SK-N-SH (cell line): ENCODE measurements around the gene GRIK1. TPM values are rescaled to one million over a fixed set of nuclear protein-coding genes. Genes with fewer than 3 reads are reported as not detected.

ENCODE experiments used
- CTCF ChIA-PET: fragments of 300-600, 350-600 bp; formaldehyde crosslinking; extraction: SDS; loops from one replicate; lab custom pipeline; 2021; lab: Yijun Ruan, JAX
- POLR2A ChIA-PET: fragments of 350-600 bp; sonication (Branson Sonifier 250); formaldehyde crosslinking; extraction: SDS; loops from one replicate; lab custom pipeline; 2020; ENCODE audit warnings: antibody characterized with exemption, inconsistent platforms; lab: Yijun Ruan, JAX
- DNase-seq: peaks from one replicate; pipeline ENCODE4 v3.0.0; 2012
- H2AFZ ChIP-seq: fragments of 200-600 bp; sonication (generic); 2 replicates; pipeline ENCODE4 v1.8.1; 2016; ENCODE audit warnings: antibody characterized with exemption, mild to moderate bottlenecking, low read depth
- H3F3A ChIP-seq: fragments of 200-600 bp; sonication (generic); replicated peaks from 2 replicates; pipeline ENCODE3; 2016; ENCODE audit warnings: antibody characterized with exemption, mild to moderate bottlenecking; ENCODE audit not compliant: insufficient read depth
- H3K27ac ChIP-seq, 2 experiments: fragments of 200-500 bp in 1 of 2; fragments of 200-600 bp in 1 of 2; sonication (Bioruptor generic) in 1 of 2; sonication (generic), shearing (Covaris generic) in 1 of 2; 2 replicates each; pipeline versions ENCODE4 v1.5.1 to v1.6.1; 2014 to 2016; ENCODE audit warnings: low read depth in 2 of 2, inconsistent platforms in 1 of 2, low read length in 1 of 2, mild to moderate bottlenecking in 1 of 2, mixed read lengths in 1 of 2
- H3K27me3 ChIP-seq: fragments of 200-600 bp; sonication (generic), shearing (Covaris generic); 2 replicates; pipeline ENCODE4 v1.6.1; 2016; ENCODE audit warnings: mixed run types; ENCODE audit not compliant: insufficient read depth
- H3K36me3 ChIP-seq, 2 experiments: fragments of 200-500 bp in 1 of 2; fragments of 200-600 bp in 1 of 2; sonication (Bioruptor generic) in 1 of 2; sonication (generic) in 1 of 2; replicated peaks in 1 of 2; 2 replicates each; pipeline versions ENCODE3 to v1.5.1; 2014 to 2016; ENCODE audit warnings: low read length in 1 of 2, mild to moderate bottlenecking in 1 of 2; ENCODE audit not compliant: insufficient read depth in 2 of 2, control insufficient read depth in 1 of 2
- H3K4me1 ChIP-seq, 2 experiments: fragments of 200-500 bp in 1 of 2; fragments of 200-600 bp in 1 of 2; sonication (Bioruptor generic) in 1 of 2; sonication (generic), shearing (Covaris generic) in 1 of 2; 2 replicates each; pipeline versions ENCODE4 v1.5.1 to v1.6.1; 2014 to 2016; ENCODE audit warnings: low read depth in 1 of 2, low read length in 1 of 2, mixed run types in 1 of 2; ENCODE audit not compliant: insufficient read depth in 2 of 2, control insufficient read depth in 1 of 2
- H3K4me2 ChIP-seq: fragments of 200-600 bp; sonication (generic), shearing (Covaris generic); 2 replicates; pipeline ENCODE4 v1.6.1; 2017; ENCODE audit warnings: mixed run types
- H3K4me3 ChIP-seq, 2 experiments: fragments of 200-500 bp in 1 of 2; fragments of 200-600 bp in 1 of 2; sonication (Bioruptor generic) in 1 of 2; sonication (generic), shearing (Covaris generic) in 1 of 2; 2 replicates each; pipeline versions ENCODE4 v1.5.1 to v1.8.1; 2014 to 2016; ENCODE audit warnings: low read depth in 2 of 2, inconsistent platforms in 1 of 2, low read length in 1 of 2, mild to moderate bottlenecking in 1 of 2, mixed read lengths in 1 of 2, moderate library complexity in 1 of 2
- H3K79me2 ChIP-seq: fragments of 200-600 bp; sonication (generic); 2 replicates; pipeline ENCODE4 v1.8.1; 2017; ENCODE audit warnings: mild to moderate bottlenecking; ENCODE audit not compliant: insufficient read depth
- H3K9ac ChIP-seq: fragments of 200-600 bp; sonication (generic); 2 replicates; pipeline ENCODE4 v1.6.1; 2017; ENCODE audit warnings: mixed run types
- H3K9me2 ChIP-seq: fragments of 200-600 bp; sonication (generic); 2 replicates; pipeline ENCODE4 v1.6.1; 2017; ENCODE audit warnings: mixed run types
- H3K9me3 ChIP-seq: fragments of 200-600 bp; sonication (generic); 2 replicates; pipeline ENCODE4 v1.6.1; 2017; ENCODE audit warnings: mixed run types, mild to moderate bottlenecking, moderate library complexity
- H4K20me1 ChIP-seq: fragments of 200-600 bp; sonication (generic); 2 replicates; pipeline ENCODE4 v1.6.1; 2017; ENCODE audit warnings: mild to moderate bottlenecking, mixed run types; ENCODE audit not compliant: insufficient read depth
- CHD2 ChIP-seq: fragments of 150-350 bp; IDR thresholded peaks from 2 replicates; pipeline ENCODE4 v1.6.1; 2018; ENCODE audit warnings: low read length; ENCODE audit not compliant: partially characterized antibody
- ELF1 ChIP-seq: IDR thresholded peaks from 2 replicates; pipeline ENCODE4 v1.4.0; 2012
- EZH2phosphoT487 ChIP-seq: fragments of 200-600 bp; sonication (generic); IDR thresholded peaks from 2 replicates; pipeline ENCODE4 v1.6.1; 2017; ENCODE audit warnings: low read depth, mixed run types, mild to moderate bottlenecking, antibody characterized with exemption, moderate library complexity, borderline replicate concordance
- FOSL2 ChIP-seq: IDR thresholded peaks from 2 replicates; pipeline ENCODE4 v1.4.0; 2012; ENCODE audit warnings: low read depth, mild to moderate bottlenecking, moderate library complexity, borderline replicate concordance
- FOXM1 ChIP-seq: IDR thresholded peaks from 2 replicates; pipeline ENCODE4 v1.4.0; 2012; ENCODE audit warnings: low read depth, mild to moderate bottlenecking
- GABPA ChIP-seq: IDR thresholded peaks from 2 replicates; pipeline ENCODE4 v1.4.0; 2012; ENCODE audit warnings: low read depth, mild to moderate bottlenecking
- JUND ChIP-seq: IDR thresholded peaks from 2 replicates; pipeline ENCODE4 v1.4.0; 2012
- MAX ChIP-seq: IDR thresholded peaks from 2 replicates; pipeline ENCODE4 v1.4.0; 2012; ENCODE audit warnings: low read depth
- MXI1 ChIP-seq: IDR thresholded peaks from 2 replicates; pipeline ENCODE4 v1.6.1; 2012; ENCODE audit warnings: mild to moderate bottlenecking, low read depth, low read length, improper control_type of control experiment
- NRF1 ChIP-seq: IDR thresholded peaks from 2 replicates; pipeline ENCODE4 v1.6.1; 2012; ENCODE audit warnings: low read depth, mild to moderate bottlenecking, low read length
- PBX3 ChIP-seq: IDR thresholded peaks from 2 replicates; pipeline ENCODE4; 2012
- RAD21 ChIP-seq: IDR thresholded peaks from 2 replicates; pipeline ENCODE4 v1.6.1; 2012; ENCODE audit warnings: mild to moderate bottlenecking, low read length
- RCOR1 ChIP-seq: fragments of 150-350 bp; IDR thresholded peaks from 2 replicates; pipeline ENCODE4 v1.6.1; 2017; ENCODE audit warnings: antibody characterized with exemption, low read length
- REST ChIP-seq: IDR thresholded peaks from 2 replicates; pipeline ENCODE4 v1.6.1; 2012; ENCODE audit warnings: mild to moderate bottlenecking, low read depth, low read length, moderate library complexity
- RFX5 ChIP-seq: IDR thresholded peaks from 2 replicates; pipeline ENCODE4 v1.6.1; 2012; ENCODE audit warnings: mild to moderate bottlenecking, improper control_type of control experiment, low read length
- RXRA ChIP-seq: IDR thresholded peaks from 2 replicates; pipeline ENCODE4 v1.4.0; 2012; ENCODE audit warnings: low read depth, mild to moderate bottlenecking, borderline replicate concordance
- TCF12 ChIP-seq: IDR thresholded peaks from 2 replicates; pipeline ENCODE4 v1.4.0; 2012
- TEAD4 ChIP-seq: IDR thresholded peaks from 2 replicates; pipeline ENCODE4 v1.4.0; 2012; ENCODE audit warnings: mild to moderate bottlenecking, borderline replicate concordance; ENCODE audit not compliant: insufficient read depth
- WGBS: methylation state at CpG from one replicate; pipeline ENCODE4 v1.1.6; 2017; ENCODE audit warnings: low lambda C conversion rate; 5-methylcytosine and 5-hydroxymethylcytosine counted together
- polyA plus RNA-seq, 3 experiments: library from polyadenylated mRNA; depleted of rRNA; stranded (reverse); fragments of >200 nt; gene quantifications; 2 replicates each; pipeline ENCODE4 v1.2.3, GENCODE V29; 2012
- TF ChIP-seq, protein P1 (sequence below): IDR thresholded peaks from 2 replicates; pipeline ENCODE4 v1.4.0; 2012; ENCODE audit warnings: low read depth, borderline replicate concordance
- TF ChIP-seq, protein P2 (sequence below): fragments of 150-350 bp; IDR thresholded peaks from 2 replicates; pipeline ENCODE4 v1.6.1; 2017; ENCODE audit warnings: antibody characterized with exemption, low read length, low read depth, borderline replicate concordance

GRIK1 gene
- polyA plus RNA-seq, 1 of the 3 experiments (the other 2 are of a cell fraction), result not detected

GRCh38 chr21:29634418-29634817, 305.4 kb downstream of the GRIK1 start:
- Histone ChIP-seq H3K79me2 (no peaks in the 10 kb centered on the region), H3K4me2 (no peak overlapping the region), H3K9me3 (no peaks in the 10 kb centered on the region), H3F3A (no peaks in the 10 kb centered on the region), H3K36me3 (no peaks in the 10 kb centered on the region), H3K9ac (no peak overlapping the region), H3K27ac (no peak overlapping the region), H3K27me3 (no peaks in the 10 kb centered on the region), H3K9me2 (no peaks in the 10 kb centered on the region), H3K4me1 (no peaks in the 10 kb centered on the region), H2AFZ (no peak overlapping the region), H4K20me1 (no peaks in the 10 kb centered on the region), H3K4me3 (no peak overlapping the region)
- 74% methylated on average over 4 of the region's 4 CpGs for WGBS
- CTCF ChIA-PET, result no interaction called here
- TF ChIP-seq EZH2phosphoT487 (no peak), NRF1 (no peak), TCF12 (no peak), ELF1 (no peak), TEAD4 (no peak), PBX3 (no peak), CHD2 (no peak), RCOR1 (no peak), FOXM1 (no peak), REST (no peak), FOSL2 (no peak), JUND (no peak), RAD21 (no peak), MAX (no peak), MXI1 (no peak), GABPA (no peak), RXRA (no peak), RFX5 (no peak)
- TF ChIP-seq, protein P1, sequence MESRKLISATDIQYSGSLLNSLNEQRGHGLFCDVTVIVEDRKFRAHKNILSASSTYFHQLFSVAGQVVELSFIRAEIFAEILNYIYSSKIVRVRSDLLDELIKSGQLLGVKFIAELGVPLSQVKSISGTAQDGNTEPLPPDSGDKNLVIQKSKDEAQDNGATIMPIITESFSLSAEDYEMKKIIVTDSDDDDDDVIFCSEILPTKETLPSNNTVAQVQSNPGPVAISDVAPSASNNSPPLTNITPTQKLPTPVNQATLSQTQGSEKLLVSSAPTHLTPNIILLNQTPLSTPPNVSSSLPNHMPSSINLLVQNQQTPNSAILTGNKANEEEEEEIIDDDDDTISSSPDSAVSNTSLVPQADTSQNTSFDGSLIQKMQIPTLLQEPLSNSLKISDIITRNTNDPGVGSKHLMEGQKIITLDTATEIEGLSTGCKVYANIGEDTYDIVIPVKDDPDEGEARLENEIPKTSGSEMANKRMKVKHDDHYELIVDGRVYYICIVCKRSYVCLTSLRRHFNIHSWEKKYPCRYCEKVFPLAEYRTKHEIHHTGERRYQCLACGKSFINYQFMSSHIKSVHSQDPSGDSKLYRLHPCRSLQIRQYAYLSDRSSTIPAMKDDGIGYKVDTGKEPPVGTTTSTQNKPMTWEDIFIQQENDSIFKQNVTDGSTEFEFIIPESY, result no peak
- TF ChIP-seq, protein P2, sequence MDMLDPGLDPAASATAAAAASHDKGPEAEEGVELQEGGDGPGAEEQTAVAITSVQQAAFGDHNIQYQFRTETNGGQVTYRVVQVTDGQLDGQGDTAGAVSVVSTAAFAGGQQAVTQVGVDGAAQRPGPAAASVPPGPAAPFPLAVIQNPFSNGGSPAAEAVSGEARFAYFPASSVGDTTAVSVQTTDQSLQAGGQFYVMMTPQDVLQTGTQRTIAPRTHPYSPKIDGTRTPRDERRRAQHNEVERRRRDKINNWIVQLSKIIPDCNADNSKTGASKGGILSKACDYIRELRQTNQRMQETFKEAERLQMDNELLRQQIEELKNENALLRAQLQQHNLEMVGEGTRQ, result no peak
- POLR2A ChIA-PET, result no interaction called here
- DNase-seq, result no peak
